Hindlimb muscle (tissue), 1 donor: ENCODE results near the gene OR10G3. TPM values are rescaled to one million over a fixed set of nuclear protein-coding genes. Genes with fewer than 3 reads are reported as not detected.

Source experiments
- DNase-seq: peaks from one replicate; pipeline ENCODE4 v3.0.0-alpha.2; 2013
- polyA plus RNA-seq: library from polyadenylated mRNA; unstranded; fragments of 120-200 nt; gene quantifications from one replicate; pipeline ENCODE4 v1.2.1, GENCODE V29; 2013; ENCODE audit not compliant: insufficient read length

The OR10G3 gene
- polyA plus RNA-seq, 1 donor, result not detected

DNA sequence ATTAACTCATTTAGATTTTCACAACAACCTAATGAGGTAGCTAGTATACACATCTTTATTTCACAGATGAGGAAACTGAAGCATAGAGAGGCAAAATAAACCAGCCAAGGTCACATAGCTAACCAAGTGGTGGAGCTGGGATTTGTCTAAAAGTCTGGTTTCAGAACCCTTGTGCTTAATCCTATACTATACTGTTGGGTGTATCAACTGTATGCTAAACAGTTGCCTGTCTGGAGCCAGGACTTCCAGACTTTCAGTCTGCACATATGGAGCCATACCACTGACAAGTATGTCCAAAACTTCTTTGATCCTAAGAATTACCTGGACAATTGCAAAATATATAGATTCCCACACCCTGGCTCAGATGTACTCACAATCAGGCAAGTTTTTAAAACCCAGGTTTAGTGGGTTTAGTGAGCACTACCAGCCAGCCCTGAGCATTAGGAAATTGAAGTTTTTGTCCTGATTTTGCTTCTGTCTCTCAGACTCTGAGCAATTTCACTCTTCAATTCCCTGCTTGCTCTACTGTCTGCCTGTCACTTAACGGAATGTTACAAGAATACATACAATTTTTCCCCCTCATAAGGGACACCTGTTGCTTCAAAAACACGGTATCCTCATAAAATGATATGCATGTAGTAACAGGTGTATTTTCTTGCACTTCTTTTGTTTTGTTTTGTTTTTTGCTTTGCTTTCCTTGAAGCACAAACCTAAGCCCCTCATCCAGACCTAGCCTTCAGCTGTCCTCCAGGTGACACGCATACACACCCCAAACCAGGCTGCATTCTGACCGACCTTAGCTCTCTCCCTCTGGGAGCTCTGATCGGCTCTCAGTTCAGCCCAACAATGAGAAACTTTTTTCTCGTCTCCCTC is 44.1 kb downstream of the OR10G3 start:
- DNase-seq, result no peak

DNA sequence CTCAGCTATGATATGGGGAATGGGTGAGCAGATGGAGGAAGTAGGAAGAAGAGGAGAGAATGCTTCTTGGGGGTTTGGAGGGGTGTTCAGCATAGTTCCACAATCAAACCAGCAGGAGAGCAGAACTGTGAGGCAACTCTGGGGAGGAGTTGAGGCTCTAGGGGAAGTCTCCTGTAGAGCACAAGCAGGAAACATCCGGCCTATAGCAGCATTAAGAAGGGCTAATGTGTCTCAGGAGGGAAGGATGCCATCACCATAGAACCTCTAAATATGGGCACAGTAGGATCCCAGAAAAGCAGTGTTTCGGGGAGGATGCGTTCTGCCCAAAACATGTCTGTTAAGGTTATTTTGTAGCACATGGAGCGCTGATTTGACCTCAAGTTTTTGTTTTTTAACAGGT is 45.3 kb downstream of the OR10G3 start:
- DNase-seq, result no peak

DNA sequence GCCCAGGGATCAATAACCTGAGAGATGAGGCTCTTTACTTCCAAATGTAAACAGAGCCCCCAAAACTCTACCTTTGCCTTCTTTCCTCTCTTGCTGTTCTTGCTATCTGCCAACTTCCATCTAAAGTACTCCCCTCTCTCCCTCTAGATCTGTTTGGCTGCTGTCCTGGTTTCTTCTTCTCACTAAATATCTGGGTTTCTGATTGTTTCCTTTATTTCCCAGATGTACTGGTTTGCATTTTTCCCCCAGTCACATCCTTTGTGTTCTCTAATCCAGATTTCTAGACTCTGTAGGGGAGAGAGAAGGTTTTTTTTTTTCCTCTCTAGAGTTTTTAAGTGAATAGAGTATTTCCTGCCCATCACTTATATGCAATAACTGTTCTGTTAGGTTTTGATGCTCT is 46.6 kb downstream of the OR10G3 start:
- DNase-seq, result no peak

DNA sequence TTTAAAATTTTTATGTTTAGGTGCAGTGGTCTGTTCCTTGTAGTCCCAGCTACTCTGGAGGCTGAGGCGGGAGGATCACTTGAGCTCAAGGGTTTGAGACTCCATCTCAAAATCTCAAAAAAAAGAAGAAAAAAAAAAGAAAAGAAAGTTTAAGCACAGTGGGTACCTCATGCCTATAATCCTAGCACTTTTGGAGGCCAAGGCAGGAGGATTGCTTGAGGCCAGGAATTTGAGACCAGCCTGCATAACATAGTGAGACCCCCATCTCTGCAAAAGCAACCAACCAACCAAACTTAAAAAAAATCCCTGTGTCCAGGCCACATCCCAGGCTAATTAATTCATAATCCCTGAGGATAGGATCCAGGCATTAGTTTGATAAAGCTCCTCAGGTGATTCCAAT is 50.4 kb downstream of the OR10G3 start:
- no peak for DNase-seq

DNA sequence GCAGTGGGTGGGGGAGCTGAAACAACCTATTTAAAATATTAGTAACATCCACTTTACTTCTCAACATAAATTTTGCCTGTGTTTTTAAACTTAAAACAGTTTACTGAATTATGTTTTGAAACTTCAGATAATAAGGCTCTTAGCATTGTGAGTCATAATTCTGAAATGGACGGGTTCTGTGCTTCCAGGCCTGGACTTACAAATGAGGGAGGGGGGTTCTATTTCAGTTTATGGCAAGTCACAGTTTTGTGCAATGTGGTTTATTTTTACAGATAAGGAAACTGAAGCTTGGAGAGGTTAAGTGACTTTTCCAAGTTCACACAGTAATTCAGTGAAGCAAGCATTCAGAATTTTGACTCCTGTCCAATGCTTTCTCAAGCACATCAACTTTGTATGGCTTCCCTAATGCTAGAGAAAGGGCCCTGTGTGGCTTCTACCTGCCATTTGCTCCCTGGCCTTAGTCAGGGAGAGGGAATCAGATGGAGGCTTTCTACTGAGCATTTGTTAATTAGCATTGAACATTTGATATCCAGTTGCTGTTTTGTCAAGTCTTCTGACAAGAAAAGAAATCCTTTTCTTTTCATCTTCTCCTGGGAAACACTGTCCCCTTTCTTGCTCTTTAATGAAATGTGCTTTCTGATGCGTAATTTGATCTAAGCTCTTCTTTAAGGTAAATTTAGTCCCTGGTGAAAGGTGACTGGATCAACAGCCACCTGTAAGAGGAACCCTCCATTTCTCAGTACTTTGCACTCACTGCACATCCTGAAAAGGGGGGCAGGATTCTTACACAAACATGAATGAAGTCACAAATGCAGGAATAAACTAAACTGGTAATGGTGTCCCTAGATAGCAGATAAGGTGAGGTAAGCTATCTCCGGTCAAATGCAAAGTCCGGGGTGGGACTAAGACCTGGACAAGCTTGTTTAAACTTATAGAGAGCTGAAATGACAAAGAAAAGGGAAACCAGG is 51.2 kb downstream of the OR10G3 start:
- DNase-seq, result no peak

DNA sequence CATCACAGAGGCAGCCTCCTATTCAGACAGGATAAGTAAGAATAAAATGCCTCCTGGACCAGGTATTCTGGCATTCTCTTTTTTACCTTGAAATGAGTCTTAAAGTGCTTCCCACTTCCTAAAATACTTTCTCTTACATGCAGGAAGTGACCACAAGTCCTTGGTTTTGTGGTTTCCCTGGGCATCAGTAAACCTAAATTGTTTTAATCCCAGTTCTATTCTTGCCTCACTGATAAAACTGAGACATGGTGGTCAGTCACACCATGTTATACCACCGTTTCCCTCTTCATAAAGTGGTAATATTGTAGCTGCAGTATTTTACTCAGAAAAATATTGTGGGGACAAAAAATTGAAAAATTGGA is 52.6 kb downstream of the OR10G3 start:
- no peak for DNase-seq

DNA sequence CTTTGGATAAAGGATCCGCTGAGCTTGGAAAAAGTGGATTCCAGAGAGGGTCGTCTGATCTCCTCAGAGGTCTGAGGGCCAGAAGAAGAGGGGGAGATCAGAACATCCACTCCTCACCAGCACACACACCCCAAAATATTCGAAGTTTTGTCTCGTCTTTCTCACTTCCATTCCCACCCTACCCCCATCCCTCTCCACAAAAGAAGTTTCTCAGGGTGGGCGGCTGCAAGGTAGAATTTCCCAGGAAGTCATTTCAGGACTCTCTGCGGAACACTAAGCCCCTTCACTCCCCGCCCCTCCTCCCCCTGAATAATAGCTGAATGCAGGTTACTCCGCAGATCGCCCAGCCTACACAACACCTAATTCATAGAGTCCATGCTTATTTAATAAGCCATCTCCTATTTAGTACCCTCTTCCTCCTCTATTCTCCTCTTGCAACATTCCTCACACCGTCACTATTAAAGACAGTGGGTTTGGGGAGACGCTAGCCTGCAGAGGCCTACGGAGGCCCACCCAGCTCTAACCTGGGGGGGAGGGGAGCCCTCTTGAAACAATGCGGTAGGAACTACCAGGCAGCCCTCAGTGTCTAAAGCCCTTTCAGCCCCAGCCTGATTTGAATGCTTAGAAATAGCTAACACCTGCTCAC is 53.1 kb downstream of the OR10G3 start:
- DNase-seq, result no peak

DNA sequence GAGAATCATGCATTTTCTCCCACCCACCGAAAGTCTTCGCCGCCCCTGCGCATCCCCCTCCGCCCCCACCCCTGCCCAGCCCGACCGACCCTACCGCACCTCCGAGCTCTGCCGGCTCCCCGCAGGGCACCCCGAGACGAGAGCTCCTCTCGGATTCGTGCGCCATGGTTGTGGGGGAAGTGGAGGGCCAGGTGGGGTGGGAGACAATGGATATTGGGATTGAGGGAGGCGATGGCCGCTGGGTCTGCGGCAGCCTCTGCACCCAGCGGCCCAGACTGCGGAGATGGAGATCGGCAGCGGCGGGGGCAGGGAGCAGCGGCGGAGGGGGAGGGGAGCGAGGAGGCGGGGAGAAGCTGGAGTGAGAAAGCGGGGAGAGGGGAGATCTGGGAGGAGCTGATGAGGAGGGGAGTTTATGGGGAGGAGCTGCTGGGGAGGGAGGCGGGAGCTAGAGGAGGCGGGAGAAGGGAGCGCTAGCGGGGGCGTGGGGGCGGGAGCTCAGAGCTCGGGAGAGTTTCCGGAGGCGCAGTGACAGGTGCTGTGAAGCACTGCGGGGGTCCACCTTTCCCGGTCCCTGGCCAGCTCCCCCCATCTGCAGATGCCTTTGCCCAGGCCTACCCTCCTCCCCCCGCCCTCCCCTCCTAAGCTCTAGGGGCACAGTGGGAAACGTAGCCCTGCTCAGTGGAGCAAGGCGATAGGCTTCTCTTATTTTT is 53.8 kb downstream of the OR10G3 start, which contains the start of gene SALL2:
Gene SALL2, minus strand, starts transcription at position 385 of the 710 bp plus-strand sequence. Its CDS starts 219 bp downstream, at position 166.
- peak; percentile 90 for DNase-seq

DNA sequence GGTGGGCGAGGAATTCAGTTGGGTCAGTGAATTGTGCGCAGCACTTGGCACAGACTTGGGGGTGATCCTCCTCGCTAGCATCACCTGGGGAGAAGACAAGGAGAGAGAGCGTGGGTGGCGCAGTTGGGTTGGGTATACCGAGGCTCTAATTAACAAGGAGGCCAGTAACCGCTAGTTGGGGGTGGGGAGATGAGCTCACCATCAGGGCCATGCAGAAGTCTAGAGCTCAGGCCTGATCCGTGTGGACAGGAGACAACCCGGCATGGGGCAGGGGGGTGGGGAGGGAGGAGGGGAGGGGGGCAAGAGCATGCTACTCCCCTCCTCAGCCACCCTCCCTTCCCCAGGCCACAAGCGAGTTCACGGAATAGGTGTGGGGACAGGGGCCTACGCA is 54.3 kb downstream of the OR10G3 start:
- peak; percentile 17 for DNase-seq

DNA sequence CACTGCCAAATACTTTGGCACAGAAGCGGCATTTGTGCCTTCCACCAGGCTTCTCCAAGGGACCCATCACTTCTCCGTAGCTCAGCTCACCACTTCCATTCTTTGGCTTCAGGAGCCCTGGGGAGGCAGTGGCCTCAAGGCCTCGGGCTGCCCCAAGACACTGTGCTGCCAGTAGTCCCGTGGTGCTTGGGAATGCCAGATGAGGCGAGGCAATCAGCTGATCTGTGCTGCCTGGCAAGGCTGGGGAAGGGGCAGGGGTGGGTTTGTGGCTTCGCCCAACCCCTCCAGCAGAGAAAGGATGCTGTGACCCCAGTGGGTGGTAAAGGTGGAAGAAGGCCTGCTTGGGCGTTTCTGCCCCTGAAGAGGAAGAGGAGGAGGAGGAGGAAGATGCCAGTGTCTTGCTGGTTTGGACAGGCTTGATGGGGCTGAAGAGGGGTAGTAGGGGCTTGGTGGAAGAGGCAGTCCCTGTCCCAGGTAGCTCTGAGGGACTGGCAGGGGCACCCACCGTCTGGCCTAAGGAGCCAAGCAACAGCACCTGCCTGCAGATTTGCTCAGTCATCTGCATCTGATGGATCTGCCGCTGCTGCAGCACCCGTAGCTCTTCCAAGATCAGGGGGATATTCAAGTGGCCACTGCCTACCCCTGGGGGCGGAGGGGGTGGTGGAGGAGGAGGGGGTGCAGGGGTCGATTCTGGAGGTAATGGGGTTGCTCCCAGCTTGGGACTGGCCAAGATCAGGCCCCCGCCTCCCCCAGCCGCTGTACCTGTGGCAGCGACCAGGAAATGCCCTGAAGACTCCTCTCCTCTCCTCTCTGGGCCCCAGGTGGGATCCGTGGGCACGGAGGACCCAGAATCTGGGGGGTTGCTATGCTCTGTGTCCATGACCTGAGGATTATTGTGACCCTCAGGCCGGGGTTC is 55.0 kb downstream of the OR10G3 start:
- no peak for DNase-seq

DNA sequence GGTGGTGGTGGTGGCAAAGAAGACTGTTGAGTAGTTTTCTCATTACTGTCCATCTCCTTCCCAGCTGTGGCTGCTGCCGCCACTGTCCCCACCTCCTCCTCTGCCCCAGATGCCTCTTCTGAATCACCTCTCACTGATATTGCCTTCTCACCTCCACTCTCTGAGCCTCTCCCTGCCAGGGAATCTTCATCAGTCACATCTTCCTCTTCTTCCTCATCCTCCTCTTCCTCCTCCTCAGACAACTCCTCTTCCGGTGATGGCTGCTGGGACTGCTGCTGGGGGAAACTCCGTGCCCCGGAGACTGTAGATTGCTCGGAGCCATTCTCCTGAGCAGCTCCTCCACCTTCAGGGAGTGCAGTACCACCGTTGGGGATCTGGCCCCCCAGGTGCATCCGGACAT is 56.7 kb downstream of the OR10G3 start:
- no peak for DNase-seq

DNA sequence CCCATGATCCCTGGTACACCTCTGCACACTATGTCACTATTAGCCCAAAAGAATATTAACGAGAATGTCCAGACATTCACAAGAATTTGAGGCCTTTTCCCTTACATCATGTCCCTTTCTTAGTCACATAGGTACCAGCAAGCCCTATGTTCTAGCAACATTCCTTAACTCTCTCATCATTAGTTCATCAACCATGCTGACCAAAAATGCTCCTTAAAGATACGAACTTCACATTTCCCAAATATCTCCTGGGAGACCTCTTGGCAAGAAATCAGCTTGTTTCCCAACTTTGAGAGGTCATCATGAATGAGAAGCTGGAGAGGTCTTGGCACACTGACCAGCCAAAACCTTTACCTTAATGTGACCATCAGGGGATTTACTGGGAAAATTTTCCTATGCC is 58.4 kb downstream of the OR10G3 start:
- no peak for DNase-seq

DNA sequence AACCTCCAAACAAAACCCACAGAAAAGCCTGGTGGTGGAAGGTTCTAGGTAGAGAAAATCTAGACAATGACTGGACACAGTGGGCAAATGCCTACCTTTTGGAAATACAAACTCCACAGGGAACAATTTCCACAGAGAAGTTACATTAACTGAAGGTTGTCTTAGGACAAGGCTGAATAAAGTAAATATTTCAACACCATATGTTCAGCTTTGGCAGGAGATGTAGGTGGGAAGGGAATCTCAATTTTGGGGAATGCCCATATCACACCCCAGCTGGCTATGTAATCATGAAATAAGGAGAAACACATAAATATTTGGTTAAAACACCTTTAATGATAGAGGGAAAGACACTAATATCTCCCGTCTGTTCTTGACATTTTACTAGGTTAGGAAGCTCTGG is 59.1 kb downstream of the OR10G3 start:
- no peak for DNase-seq

DNA sequence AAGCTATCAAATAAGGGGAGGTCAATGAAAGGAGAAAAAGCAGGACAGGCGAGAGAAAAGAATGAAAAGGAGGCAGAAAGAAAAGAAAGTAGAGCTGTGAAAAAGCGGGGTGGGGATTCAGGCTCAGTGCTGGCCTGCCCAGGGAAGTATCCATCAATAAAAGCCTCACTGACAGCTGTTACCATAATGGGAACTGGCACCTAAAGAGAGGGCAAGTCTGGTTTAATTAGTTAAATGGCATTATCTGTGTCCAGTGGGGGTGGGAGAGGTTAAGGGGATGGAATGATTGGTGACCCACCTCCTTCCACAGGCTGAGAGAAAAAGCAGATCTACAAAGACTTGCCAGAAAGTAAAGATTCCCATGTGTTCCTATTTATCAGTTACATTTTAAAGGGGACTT is 61.2 kb downstream of the OR10G3 start:
- no peak for DNase-seq

Other genes starting within 250 kb of the OR10G3 start
- gene SUPT16H, start 196.1 kb downstream of the OR10G3 start, polyA plus RNA-seq, result 68.4 TPM
- 44.8 TPM for gene CHD8, start 124.0 kb downstream of the OR10G3 start, polyA plus RNA-seq
- 21.8 TPM for gene RAB2B, start 103.1 kb downstream of the OR10G3 start, polyA plus RNA-seq
- gene TOX4, start 102.9 kb downstream of the OR10G3 start, polyA plus RNA-seq, result 47.0 TPM
- 43.7 TPM for gene METTL3, start 68.7 kb downstream of the OR10G3 start, polyA plus RNA-seq
- gene SALL2, start 53.7 kb downstream of the OR10G3 start, polyA plus RNA-seq, result 11.9 TPM
- gene OR10G2, start 54.9 kb upstream of the OR10G3 start, polyA plus RNA-seq, result not detected
- not detected for gene OR4E2, start 73.8 kb upstream of the OR10G3 start, polyA plus RNA-seq
- not detected for gene OR4E1, start 93.7 kb upstream of the OR10G3 start, polyA plus RNA-seq